NCI-H2081 treated with DMSO at 0.1 percent for 48 hours (cell line): ENCODE results near the gene PDE8B.

Experiments
- DNase-seq: peaks from one replicate; lab custom pipeline; 2025; lab: John Stamatoyannopoulos, UW

The PDE8B gene

GRCh38 chr5:77398458-77398857 is 188.0 kb downstream of the PDE8B start:
- no peak for DNase-seq

DNA sequence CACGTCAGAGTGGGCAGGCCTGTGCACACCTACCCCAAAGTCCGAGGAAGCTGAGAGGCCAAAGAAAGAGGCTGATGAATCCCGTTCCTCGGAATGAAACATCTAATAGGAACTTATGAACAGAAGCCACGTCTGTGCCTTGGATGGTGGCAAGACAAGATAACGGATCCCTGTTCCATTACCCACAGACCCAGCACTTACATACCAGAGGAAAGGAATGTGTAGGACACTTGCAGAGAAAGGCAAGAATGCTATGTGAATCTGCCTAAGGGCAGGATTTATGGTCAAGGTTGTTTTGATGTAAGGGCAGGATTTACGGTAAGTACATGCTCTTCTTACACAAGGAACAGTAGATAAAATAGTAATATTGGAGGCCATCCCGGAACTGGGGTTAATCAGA is 188.4 kb downstream of the PDE8B start:
- no peak for DNase-seq

GRCh38 chr5:77400645-77401044 is 190.2 kb downstream of the PDE8B start:
- DNase-seq, result no peak

DNA sequence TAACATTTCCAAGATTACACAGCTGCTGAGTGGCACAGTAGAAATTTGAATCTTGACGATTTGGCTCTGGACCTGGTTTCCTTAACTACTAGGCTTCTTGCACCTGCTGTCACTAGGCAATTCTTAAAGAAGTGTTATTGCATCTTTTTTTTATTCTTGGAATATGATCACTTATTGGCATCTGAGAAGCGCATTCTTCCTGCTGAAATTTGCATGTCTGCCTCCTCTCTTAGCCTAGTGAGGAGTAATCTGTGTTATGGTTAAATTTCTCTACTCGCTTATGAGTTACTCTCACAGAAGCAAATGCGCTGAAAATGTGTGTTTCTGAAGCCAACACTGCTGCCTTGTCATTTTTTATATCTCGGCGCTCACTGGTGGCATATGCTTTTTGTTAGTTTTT is 192.3 kb downstream of the PDE8B start:
- no peak for DNase-seq

GRCh38 chr5:77407152-77407551 is 196.7 kb downstream of the PDE8B start:
- DNase-seq, result no peak

DNA sequence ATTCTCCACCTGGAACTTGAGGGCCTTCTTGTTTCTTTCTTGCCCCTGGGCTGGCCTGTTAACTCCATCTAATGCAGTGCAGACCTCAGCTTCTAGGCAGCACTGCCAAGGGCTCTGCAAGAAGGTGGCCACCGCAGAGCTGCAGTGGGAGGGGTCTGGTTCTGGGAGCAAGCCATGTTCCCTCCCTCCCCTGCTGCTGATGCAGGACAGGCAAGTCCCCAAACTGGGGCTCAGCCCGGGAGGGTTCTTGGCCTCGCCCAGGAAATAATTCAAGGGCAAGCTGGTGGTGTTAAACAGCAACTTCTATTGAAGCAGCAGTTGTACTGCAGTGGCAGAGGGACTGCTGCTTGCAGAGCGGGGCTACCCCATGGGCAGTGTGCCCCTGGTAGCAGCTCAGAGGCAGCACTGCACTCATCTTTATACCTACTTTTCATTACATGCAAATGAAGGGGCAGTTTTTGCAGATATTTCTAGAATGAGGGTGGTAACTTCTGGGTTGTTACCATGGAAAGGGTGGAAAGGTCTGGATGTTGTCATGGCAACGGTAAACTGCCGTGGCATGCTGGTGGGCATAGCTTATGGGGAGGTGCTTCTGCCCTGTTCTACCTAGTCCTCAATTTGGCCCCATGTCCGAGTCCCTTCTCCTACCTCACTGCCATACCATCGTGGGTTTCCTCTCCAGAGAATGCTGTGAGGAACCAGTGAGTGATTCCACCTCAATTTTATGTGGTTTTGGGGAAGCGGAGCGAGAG is 199.6 kb downstream of the PDE8B start:
- DNase-seq, result no peak

DNA sequence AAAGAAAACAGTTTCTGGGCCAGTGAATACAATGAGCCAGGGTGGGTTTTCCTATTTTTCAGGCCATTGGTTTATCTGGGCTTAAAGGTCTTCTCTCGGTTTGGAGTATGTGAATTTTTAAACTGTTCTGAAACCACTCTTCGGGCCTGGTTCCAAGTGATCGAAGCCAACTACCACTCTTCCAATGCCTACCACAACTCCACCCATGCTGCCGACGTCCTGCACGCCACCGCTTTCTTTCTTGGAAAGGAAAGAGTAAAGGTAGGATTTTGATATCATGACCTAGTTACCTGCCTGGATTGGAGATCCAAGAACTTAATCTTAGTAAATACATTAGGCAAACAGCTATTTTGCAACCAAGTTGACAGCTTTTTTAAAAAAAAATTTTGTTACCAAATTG is 202.6 kb downstream of the PDE8B start:
- no peak for DNase-seq

GRCh38 chr5:77418162-77418561 is 207.7 kb downstream of the PDE8B start:
- no peak for DNase-seq

GRCh38 chr5:77418601-77419581 is 208.4 kb downstream of the PDE8B start:
- no peak for DNase-seq

DNA sequence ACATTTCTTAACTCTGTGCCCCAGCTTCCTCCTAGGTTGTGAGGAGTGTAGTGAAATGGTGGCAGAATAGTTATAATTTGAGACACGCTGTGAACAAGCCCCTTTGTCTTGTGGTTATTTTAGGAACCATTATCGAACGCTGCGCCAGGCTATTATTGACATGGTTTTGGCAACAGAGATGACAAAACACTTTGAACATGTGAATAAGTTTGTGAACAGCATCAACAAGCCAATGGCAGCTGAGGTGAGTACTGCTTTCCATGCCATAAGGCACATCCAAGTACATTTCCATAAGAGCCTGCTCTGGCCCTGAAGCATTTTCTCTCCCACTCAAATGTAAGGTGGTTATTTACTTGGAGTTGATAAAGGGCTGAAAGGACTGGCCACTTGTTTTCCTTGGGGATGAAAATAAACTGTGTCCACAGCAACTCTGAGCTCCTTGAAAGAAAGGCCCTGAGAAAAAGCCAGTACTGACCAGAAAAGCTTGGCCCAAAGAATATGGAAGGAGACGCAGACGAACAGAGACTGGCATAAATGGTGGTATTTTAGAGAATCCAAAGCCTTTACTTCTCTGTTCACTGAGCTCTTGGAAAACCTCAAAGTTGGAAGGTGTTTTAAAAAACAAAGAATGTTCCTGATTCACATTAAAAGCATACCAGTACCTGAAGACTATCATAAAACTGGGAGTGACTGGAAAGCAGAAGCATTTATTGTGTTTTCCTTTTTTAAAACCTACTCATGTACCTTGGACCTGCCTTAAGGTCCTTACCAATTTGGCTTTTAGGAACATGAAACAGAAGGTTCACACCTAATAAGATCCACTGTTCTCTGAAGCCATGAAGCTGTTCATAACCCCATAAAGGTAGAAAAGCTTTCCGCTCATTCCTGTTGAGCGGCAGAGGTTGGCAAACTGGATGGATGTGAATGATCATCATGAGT is 209.4 kb downstream of the PDE8B start:
- no peak for DNase-seq

DNA sequence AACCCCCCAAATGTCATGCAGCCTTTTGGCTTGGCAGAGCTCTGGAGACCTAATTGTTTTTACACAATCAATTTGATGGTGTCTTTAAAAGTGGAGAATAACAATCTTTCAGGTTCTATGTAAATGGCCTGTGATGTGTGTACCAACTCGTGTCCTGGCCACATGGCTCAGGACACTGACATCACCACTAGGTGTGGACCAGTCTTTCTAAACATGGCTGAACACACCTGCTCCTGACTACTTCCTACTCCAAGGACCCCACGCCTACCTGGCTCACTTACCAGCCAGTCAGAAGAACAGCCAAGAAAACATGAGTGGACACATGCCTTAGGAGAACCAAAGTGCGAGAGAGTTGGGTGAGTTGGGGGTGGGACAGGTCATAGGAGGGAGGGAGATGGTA is 210.5 kb downstream of the PDE8B start:
- DNase-seq, result no peak

GRCh38 chr5:77423022-77423750 is 212.7 kb downstream of the PDE8B start:
- DNase-seq, result no peak

- no peak for DNase-seq
Measured at GRCh38 chr5:77424921-77425320, 214.4 kb downstream of the PDE8B start.

DNA sequence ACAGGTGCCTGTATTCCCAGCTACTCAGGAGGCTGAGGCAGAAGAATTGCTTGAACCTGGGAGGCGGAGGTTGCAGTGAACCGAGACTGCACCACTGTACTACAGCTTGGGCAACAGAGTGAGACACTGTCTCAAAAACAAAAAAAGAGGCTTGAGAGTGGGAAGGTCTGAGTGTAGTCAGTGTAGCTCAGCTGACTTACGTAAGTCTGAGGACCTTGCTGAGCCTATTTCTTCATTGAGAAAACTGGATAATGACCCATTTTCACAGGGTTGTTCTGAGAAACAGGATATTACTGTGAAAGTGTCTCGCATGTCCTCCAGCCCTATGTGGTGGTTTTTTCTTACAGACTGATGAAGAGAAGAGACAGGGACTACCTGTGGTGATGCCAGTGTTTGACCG is 214.9 kb downstream of the PDE8B start:
- DNase-seq, result no peak

DNA sequence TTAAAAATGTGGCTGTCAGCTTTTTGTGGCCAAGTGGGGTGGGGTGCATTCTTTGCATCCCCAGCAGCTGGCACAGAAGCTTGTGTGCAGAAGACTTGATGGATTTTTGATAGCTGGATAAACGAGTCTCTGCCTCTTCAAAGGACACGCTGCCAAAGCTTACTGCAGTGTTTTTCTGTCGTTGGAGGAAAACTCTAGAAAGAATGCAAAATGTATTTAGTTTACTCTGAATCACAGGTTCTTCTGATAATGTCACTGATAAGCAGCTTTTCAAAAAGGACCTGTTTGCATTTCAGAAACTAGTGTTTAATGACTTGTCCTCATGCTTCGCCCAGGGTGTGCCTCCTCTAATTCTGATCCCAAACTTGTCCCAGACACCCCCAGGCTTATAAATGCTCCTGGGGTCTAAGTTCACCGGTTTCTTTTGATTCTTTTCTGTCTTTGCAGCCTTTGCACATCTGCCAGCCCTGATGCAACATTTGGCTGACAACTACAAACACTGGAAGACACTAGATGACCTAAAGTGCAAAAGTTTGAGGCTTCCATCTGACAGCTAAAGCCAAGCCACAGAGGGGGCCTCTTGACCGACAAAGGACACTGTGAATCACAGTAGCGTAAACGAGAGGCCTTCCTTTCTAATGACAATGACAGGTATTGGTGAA is 215.6 kb downstream of the PDE8B start:
- DNase-seq, result no peak

- DNase-seq, result no peak
Measured at GRCh38 chr5:77426670-77427069, 216.2 kb downstream of the PDE8B start.

DNA sequence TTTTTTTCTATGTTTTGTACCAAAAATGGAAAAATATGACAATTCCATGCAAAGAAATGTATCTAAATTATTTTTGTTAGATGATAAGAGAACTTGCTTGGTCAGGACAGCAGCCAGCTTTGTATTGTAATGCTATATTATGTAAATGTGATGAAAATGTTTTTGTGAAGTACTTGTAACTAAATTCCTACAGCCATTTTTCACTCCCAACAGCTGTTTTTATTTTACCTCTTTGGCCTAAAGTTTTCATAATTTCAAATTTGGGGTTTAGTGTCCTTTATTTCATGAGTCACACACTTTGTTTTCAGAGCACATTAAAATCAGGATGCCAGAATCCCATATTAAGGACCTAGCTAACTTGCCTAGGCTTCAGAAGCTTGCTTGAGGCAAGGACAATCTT is 217.5 kb downstream of the PDE8B start:
- no peak for DNase-seq

DNA sequence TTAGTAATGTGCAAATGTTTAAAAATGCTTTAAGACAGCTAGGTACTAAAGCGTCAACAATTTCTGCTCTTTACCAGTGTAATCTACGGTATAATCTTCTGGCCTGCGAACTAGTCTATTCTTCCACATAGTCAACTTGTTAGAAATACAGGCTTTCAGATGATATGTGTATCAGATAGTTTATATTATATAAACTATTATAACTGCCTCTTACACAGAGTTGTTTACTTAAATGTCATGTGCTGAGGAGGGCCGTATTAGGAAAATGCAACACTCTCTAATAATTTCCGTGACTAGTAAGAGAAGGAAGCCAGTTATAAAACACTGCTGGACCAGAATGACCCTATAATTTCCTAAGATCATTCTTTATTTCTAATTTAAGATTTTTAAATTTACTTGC is 218.0 kb downstream of the PDE8B start:
- no peak for DNase-seq

GRCh38 chr5:77430726-77431125 is 220.2 kb downstream of the PDE8B start:
- no peak for DNase-seq

DNA sequence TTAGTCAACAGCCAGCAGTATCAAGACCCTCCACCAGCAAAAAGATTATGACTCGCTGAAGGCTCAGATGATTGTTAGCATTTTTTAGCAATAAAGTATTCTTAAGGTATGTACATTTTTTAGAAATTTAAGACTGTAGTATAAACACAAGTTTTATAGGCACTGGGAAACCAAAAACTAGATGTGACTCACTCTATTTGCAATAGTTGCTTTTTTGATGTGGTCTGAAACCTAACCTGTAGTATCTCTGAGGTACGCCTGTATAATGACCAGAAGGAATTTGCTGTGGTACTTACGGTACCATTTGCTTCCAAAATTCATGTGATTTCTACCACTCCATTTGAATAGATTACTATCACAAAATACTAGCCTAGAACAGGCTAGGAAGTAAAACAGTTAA is 220.8 kb downstream of the PDE8B start:
- DNase-seq, result no peak

DNA sequence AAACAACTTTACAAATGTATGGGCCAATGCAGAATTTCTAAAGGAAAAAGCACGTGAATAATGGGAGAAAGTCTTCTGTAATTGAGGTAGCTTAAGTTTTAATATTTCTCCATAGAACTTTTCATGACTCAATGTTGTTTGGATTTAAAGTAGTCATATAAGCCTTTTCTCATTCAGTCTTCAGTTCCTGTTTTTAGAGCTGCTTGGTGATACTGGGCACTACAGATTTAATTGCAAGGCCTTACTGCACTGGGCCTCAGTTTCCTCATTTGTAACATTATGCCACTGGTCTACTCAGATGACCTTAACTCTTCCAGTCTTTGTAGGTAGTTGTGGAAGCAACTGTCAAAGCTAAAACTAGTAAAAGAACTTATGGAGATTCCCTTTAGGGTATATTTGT is 221.2 kb downstream of the PDE8B start:
- DNase-seq, result no peak
